Left ventricle myocardium inferior (tissue), 1 donor: ENCODE measurements around the gene TSGA10IP. TPM values are rescaled to one million over a fixed set of nuclear protein-coding genes. Genes with fewer than 3 reads are reported as not detected.
A peak's percentile ranks its signal among the peaks of the same experiment; 100 is the strongest.

Experiments
- DNase-seq: peaks from one replicate; pipeline ENCODE4 v3.0.0-alpha.2; 2020
- H3K27ac ChIP-seq: fragments of 200-600 bp; replicated peaks from 2 replicates; pipeline ENCODE4 v1.8.0; 2021
- H3K27me3 ChIP-seq: fragments of 200-600 bp; 2 replicates; pipeline ENCODE4 v1.8.0; 2021; ENCODE audit warnings: low read depth
- H3K36me3 ChIP-seq: fragments of 200-600 bp; 2 replicates; pipeline ENCODE4 v1.8.0; 2021
- H3K4me1 ChIP-seq: fragments of 200-600 bp; 2 replicates; pipeline ENCODE4 v1.8.0; 2021
- H3K4me3 ChIP-seq: fragments of 200-600 bp; 2 replicates; pipeline ENCODE4 v1.8.0; 2021; ENCODE audit warnings: mild to moderate bottlenecking, moderate library complexity
- H3K9me3 ChIP-seq: fragments of 200-600 bp; replicated peaks from 2 replicates; pipeline ENCODE4 v1.8.0; 2021
- CTCF ChIP-seq: fragments of 200-600 bp; IDR thresholded peaks from 2 replicates; pipeline ENCODE4 v1.8.0; 2021; ENCODE audit warnings: antibody characterized with exemption, mild to moderate bottlenecking, borderline replicate concordance
- intact Hi-C: fragments of 100-400 bp; cut with micrococcal nuclease; formaldehyde crosslinking; loops from one replicate; pipeline ENCODE4 v1.11.0; 2022
- total RNA-seq: library from RNA; stranded (reverse); fragmentation: NEBNext Ultra II Directional; extraction: Animal tissue kit (Norgen Biotek cat#: 25700); gene quantifications from one replicate; pipeline ENCODE4 v1.2.1, GENCODE V29; 2021
- donor health status: DM: no; HTN: yes; CAD: no; lungs with severe emphysema.

Gene TSGA10IP
- total RNA-seq, 1 donor from 2014 or later: not detected

GRCh38 chr11:65915821-65916251 lies 29.4 kb upstream of the TSGA10IP start:
- peak overlapping the region; percentile 34 for H3K4me3 ChIP-seq
- H3K9me3 ChIP-seq: no peaks in the 10 kb centered on the region
- no peak for TF ChIP-seq CTCF
- peaks cover 73% of the 10 kb centered on the region for H3K4me1 ChIP-seq
- H3K27me3 ChIP-seq: no peaks in the 10 kb centered on the region
- peak; percentile 71 for DNase-seq
- peak overlapping the region; percentile 99 for H3K27ac ChIP-seq
- peaks cover 12% of the 10 kb centered on the region for H3K36me3 ChIP-seq
- intact Hi-C loops: no loop called here

GRCh38 chr11:65916391-65916790 lies 28.9 kb upstream of the TSGA10IP start:
- Histone ChIP-seq H3K27me3 (no peaks in the 10 kb centered on the region), H3K36me3 (peaks cover 14% of the 10 kb centered on the region), H3K4me1 (peaks cover 74% of the 10 kb centered on the region), H3K9me3 (no peaks in the 10 kb centered on the region), H3K27ac (peak overlapping the region; percentile 99), H3K4me3 (peak overlapping the region; percentile 34)
- intact Hi-C loops: no loop called here
- TF ChIP-seq CTCF: no peak
- DNase-seq: no peak

- intact Hi-C loops: no loop called here
- Histone ChIP-seq H3K27me3 (no peaks in the 10 kb centered on the region), H3K9me3 (no peaks in the 10 kb centered on the region), H3K27ac (peak overlapping the region; percentile 99), H3K4me3 (peak overlapping the region; percentile 100), H3K36me3 (peaks cover 18% of the 10 kb centered on the region), H3K4me1 (peaks cover 67% of the 10 kb centered on the region)
- TF ChIP-seq CTCF: no peak
- no peak for DNase-seq
Measured at GRCh38 chr11:65917077-65917433, 28.2 kb upstream of the TSGA10IP start.

GRCh38 chr11:65917434-65918210 lies 27.7 kb upstream of the TSGA10IP start:
- peaks cover 63% of the 10 kb centered on the region for H3K4me1 ChIP-seq
- no peak for DNase-seq

More at GRCh38 chr11:65917434-65918210, 27.7 kb upstream of the TSGA10IP start:
- Histone ChIP-seq H3K27ac (peak overlapping the region; percentile 99), H3K9me3 (no peaks in the 10 kb centered on the region), H3K36me3 (peaks cover 23% of the 10 kb centered on the region), H3K4me3 (peak overlapping the region; percentile 100), H3K27me3 (no peaks in the 10 kb centered on the region)
- intact Hi-C loops: no loop called here
- no peak for TF ChIP-seq CTCF
